Measurements from ENCODE around the gene TMEM156. TPM values are rescaled to one million over a fixed set of nuclear protein-coding genes. Genes with fewer than 3 reads are reported as not detected.

The TMEM156 gene
- total RNA-seq, 4 donors from 2014 or later: 0.15 to 9.6 (median 1.1) TPM; not detected in 1

DNA sequence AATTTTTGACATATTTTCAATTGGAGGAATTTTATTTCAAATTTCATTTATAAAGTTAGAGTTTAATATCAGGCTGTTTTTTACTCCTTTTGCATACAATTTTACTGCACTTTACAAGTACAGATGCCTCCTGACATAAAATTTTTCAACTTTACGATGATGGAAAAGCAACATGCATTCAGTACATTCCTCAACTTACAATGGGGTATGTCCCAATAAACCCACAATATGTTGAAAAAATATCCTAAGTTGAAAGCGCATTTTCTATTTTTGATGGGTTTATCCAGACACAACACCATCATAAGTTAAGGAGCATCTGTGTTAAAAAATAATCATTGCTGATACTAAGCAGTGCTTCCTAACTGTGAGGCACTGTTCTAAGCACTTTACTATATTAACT is 34.2 kb upstream of the TMEM156 start:
- DNase-seq: no peak

DNA sequence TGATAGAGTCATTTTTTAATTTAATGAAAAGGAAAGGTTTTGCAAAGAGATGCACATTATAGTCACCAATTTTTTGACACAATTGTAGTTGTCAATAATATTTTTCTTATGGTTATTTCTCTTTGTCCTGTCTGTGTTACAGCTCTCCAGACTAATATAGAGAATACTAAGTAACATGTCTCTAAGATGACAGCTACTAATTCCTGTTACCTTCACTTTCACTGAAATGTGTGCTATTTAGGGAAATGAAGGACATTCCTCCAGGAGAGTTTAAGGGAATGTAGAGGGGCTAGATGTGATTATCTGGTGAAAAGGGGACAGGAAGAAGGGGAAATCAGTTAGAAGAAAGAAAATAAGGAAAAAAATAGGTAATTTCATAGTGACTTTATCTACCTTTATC is 31.2 kb upstream of the TMEM156 start:
- intact Hi-C loops (cut with DNase I): no loop called here
- no peak for DNase-seq

More for the DNA sequence above, 34.2 kb upstream of the TMEM156 start:
- no peak for TF ChIP-seq POLR2A (IDR thresholded peaks at IDR 0.05)
- no peak overlapping the region for H3K27ac ChIP-seq
- H3K4me3 ChIP-seq: no peak overlapping the region
- no peaks in the 10 kb centered on the region for H3K36me3 ChIP-seq
- WGBS, 2 donors: 94 to 98% methylated on average over 2 of the region's 2 CpGs
- H3K4me1 ChIP-seq: peaks cover 0 to 21% (median 0%) of the 10 kb centered on the region in 3 donors
- no peaks in the 10 kb centered on the region for H3K9me3 ChIP-seq
- H3K27me3 ChIP-seq: no peaks in the 10 kb centered on the region
- intact Hi-C loops (cut with DNase I): no loop called here

DNA sequence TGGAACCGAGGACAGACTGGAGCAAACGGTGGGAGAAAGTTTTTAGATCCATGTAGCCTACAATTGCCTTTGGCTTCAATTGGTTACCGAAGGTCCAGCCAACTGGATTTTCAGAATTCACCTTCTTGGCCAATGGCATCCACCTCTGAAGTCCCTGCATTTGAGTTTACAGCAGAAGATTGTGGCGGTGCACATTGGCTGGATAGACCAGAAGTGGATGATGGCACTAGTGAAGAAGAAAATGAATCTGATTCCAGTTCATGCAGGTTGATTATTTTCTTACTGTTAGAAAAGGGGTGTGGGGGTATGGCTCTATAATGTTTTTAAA is 30.5 kb upstream of the TMEM156 start:
- Histone ChIP-seq H3K4me1 (peaks cover 0 to 19% (median 0%) of the 10 kb centered on the region in 3 donors), H3K4me3 (no peak overlapping the region), H3K9me3 (no peaks in the 10 kb centered on the region), H3K27ac (no peak overlapping the region), H3K27me3 (no peaks in the 10 kb centered on the region), H3K36me3 (no peaks in the 10 kb centered on the region)
- intact Hi-C loops (cut with DNase I): no loop called here
- TF ChIP-seq, protein P1, sequence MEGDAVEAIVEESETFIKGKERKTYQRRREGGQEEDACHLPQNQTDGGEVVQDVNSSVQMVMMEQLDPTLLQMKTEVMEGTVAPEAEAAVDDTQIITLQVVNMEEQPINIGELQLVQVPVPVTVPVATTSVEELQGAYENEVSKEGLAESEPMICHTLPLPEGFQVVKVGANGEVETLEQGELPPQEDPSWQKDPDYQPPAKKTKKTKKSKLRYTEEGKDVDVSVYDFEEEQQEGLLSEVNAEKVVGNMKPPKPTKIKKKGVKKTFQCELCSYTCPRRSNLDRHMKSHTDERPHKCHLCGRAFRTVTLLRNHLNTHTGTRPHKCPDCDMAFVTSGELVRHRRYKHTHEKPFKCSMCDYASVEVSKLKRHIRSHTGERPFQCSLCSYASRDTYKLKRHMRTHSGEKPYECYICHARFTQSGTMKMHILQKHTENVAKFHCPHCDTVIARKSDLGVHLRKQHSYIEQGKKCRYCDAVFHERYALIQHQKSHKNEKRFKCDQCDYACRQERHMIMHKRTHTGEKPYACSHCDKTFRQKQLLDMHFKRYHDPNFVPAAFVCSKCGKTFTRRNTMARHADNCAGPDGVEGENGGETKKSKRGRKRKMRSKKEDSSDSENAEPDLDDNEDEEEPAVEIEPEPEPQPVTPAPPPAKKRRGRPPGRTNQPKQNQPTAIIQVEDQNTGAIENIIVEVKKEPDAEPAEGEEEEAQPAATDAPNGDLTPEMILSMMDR (IDR thresholded peaks at IDR 0.05): no peak
- no peak for TF ChIP-seq POLR2A (IDR thresholded peaks at IDR 0.05)
- DNase-seq: no peak
- WGBS, 2 donors: 83 to 89% methylated on average over 4 of the region's 4 CpGs

More for the DNA sequence above, 31.2 kb upstream of the TMEM156 start:
- Histone ChIP-seq H3K27me3 (no peaks in the 10 kb centered on the region), H3K36me3 (no peaks in the 10 kb centered on the region), H3K9me3 (no peaks in the 10 kb centered on the region), H3K27ac (no peak overlapping the region), H3K4me1 (peaks cover 0 to 21% (median 0%) of the 10 kb centered on the region in 3 donors), H3K4me3 (no peak overlapping the region)
- TF ChIP-seq, protein P1 (IDR thresholded peaks at IDR 0.05): no peak
- TF ChIP-seq POLR2A (IDR thresholded peaks at IDR 0.05): no peak

DNA sequence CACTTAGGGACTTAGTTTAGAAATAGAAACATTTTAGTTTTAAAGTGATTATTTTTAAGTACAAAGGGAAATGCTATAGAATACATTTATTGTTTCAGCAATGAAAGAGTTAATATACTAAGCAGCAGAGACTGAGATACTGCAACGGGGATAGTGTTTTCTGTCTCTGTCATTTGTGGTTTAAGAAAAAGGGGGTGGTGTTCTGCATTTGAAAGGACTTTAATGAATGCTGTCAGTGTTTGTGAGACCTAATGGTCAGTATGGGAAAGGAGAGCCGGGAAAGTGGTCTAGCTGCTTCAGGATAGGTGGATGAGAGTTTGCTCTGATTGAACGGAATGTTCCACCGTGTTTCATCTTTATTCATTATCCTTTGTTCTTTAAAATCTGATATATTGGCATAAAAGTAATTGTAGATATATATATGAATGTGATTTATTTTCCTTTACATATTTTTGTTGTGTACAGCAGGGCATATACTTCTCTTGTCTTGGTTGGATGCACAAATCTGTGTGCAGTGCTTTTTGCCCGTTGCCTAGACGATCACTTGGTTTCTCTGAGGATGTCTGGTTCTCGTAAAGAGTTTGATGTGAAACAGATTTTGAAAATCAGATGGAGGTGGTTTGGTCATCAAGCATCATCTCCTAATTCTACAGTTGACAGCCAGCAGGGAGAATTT is 30.0 kb upstream of the TMEM156 start, which contains the start of gene KLHL5:
Gene KLHL5 (plus strand): TSS at position 139 of the 676 bp plus-strand sequence. CDS start 421 bp downstream, at position 560.
- Histone ChIP-seq H3K27me3 (no peaks in the 10 kb centered on the region), H3K36me3 (no peaks in the 10 kb centered on the region), H3K4me3 (no peak within 1 kb of the TSS), H3K9me3 (no peaks in the 10 kb centered on the region), H3K27ac (no peak within 1 kb of the TSS), H3K4me1 (peaks cover 0 to 14% (median 0%) of the 10 kb centered on the region in 3 donors)
- 66 to 67% methylated on average over 7 of the region's 7 CpGs for WGBS, 2 donors
- intact Hi-C loops (cut with DNase I): no loop called here
- TF ChIP-seq, protein P1 (IDR thresholded peaks at IDR 0.05): no peak
- TF ChIP-seq POLR2A (IDR thresholded peaks at IDR 0.05): no peak
- DNase-seq: no peak

DNA sequence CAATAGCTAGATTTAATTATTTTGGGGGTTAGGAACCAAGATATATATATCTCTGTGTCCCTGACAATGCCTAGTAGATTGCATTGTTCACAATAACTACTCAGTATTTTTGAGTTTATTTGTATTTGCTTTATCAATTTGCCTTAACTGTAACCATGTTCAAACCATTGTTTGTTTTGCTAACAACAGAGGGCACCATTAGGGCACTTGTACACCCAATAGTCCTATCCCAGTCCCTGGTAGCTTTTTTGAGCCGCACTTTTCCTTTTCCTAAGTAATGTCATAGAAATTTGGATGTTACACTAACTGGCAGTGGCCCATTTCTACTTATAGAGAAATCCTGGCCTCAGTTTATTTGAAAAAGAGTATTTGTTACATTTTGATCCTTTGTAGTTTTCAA is 29.2 kb upstream of the TMEM156 start:
- 94 to 95% methylated on average over 1 of the region's 1 CpG for WGBS, 2 donors
- intact Hi-C loops (cut with DNase I): no loop called here
- Histone ChIP-seq H3K4me3 (no peak overlapping the region), H3K27ac (no peak overlapping the region), H3K36me3 (no peaks in the 10 kb centered on the region), H3K9me3 (no peaks in the 10 kb centered on the region), H3K27me3 (no peaks in the 10 kb centered on the region), H3K4me1 (peaks cover 0 to 10% (median 0%) of the 10 kb centered on the region in 3 donors)
- DNase-seq: no peak
- TF ChIP-seq POLR2A (IDR thresholded peaks at IDR 0.05): no peak
- TF ChIP-seq, protein P1 (IDR thresholded peaks at IDR 0.05): no peak

Data from esophagus squamous epithelium (tissue), 5 donors.